ENCODE data around the gene MORN5. TPM values are rescaled to one million over a fixed set of nuclear protein-coding genes. Genes with fewer than 3 reads are reported as not detected.

MORN5 gene
- total RNA-seq, 1 donor from 2014 or later = not detected

DNA sequence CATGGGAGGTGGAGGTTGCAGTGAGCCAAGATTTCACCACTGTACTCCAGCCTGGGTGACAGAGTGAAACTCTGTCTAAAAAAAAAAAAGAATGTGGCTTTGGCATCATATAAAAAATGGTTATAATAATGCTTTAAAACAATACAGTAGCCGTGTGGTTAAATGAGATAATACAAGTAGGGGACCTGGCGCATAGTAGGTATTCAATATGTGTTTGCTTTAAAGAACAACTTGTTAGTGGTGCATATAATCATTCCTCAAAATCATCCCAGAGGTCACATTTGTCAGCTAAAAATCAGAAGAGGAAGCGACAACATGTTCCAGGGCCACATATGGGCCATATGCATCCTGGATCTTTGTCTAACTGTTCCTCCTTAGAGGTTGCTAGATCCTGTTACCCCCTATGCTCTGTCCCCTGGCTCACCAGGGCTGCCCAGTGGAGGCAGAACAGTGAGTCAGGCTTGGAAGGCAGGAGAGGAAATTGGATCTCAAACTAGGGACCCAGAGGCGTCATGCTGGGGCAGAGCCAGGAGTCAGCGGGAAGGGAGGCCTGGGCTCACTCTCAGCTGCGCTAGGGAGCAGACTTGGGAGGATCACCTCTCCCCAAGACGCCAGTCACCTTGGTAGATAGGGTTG lies 41.4 kb downstream of the MORN5 start:
- Mint-ChIP-seq H3K4me1 (no peaks in the 10 kb centered on the region), H3K4me3 (no peak overlapping the region), H3K9me3 (no peaks in the 10 kb centered on the region), H3K27me3 (ENCODE audit: low read depth) (peaks cover 40% of the 10 kb centered on the region), H3K36me3 (no peaks in the 10 kb centered on the region), H3K27ac (no peak overlapping the region)
- TF ChIP-seq, protein P1, sequence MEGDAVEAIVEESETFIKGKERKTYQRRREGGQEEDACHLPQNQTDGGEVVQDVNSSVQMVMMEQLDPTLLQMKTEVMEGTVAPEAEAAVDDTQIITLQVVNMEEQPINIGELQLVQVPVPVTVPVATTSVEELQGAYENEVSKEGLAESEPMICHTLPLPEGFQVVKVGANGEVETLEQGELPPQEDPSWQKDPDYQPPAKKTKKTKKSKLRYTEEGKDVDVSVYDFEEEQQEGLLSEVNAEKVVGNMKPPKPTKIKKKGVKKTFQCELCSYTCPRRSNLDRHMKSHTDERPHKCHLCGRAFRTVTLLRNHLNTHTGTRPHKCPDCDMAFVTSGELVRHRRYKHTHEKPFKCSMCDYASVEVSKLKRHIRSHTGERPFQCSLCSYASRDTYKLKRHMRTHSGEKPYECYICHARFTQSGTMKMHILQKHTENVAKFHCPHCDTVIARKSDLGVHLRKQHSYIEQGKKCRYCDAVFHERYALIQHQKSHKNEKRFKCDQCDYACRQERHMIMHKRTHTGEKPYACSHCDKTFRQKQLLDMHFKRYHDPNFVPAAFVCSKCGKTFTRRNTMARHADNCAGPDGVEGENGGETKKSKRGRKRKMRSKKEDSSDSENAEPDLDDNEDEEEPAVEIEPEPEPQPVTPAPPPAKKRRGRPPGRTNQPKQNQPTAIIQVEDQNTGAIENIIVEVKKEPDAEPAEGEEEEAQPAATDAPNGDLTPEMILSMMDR (IDR thresholded peaks at IDR 0.05; ENCODE audit: unreplicated experiment) = no peak
- no peak for DNase-seq (ENCODE audit: low spot score in 2 of 2, unreplicated experiment in 2 of 2)

DNA sequence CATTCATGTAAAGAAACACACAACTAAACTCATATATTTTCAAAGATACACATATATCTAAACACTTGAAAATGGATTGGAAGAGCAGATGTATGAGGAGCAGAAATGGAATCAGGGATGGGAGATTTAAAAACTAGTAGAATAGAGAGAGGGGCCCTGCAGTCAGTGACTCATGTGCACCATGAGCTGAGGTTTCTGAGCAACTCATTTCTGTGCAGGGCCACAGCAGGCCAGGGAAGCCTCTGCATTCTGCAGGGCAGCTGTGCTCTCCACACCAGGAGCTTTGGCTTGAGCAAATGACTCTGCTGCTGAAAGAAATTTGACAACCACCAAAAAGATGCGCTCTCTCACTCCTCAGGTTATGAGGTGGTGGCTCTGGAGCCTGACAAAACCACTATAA lies 41.9 kb downstream of the MORN5 start:
- Mint-ChIP-seq H3K9me3 (no peaks in the 10 kb centered on the region), H3K27me3 (ENCODE audit: low read depth) (peaks cover 45% of the 10 kb centered on the region), H3K4me3 (no peak overlapping the region), H3K36me3 (no peaks in the 10 kb centered on the region), H3K4me1 (no peaks in the 10 kb centered on the region), H3K27ac (no peak overlapping the region)
- DNase-seq (ENCODE audit: low spot score in 2 of 2, unreplicated experiment in 2 of 2) = no peak
- TF ChIP-seq, protein P1 (IDR thresholded peaks at IDR 0.05; ENCODE audit: unreplicated experiment) = no peak

DNA sequence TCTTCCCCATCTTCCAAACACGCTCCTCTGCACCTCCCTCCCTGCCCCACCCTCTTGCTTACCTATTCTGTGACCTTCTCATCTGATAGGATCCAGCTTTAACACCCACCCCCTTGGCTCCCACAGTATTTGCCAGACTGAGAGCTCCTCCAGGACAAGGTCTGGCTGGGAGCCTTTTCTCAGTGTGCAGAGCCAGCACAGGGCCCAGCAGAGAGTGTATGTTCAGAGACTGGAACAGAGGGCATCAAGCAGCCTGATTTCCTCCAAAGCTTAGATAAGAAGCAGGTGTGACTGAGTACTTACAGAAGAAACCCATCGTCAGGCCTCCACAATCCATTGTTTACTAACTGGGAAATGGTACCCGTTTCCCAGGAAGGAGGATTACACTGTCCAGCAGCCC lies 42.4 kb downstream of the MORN5 start:
- TF ChIP-seq, protein P1 (IDR thresholded peaks at IDR 0.05; ENCODE audit: unreplicated experiment) = no peak
- H3K9me3 Mint-ChIP-seq = no peaks in the 10 kb centered on the region
- no peak for DNase-seq (ENCODE audit: low spot score in 2 of 2, unreplicated experiment in 2 of 2)
- peaks cover 45% of the 10 kb centered on the region for H3K27me3 Mint-ChIP-seq (ENCODE audit: low read depth)
- no peaks in the 10 kb centered on the region for H3K36me3 Mint-ChIP-seq
- H3K4me3 Mint-ChIP-seq = no peak overlapping the region
- no peak overlapping the region for H3K27ac Mint-ChIP-seq
- H3K4me1 Mint-ChIP-seq = no peaks in the 10 kb centered on the region

DNA sequence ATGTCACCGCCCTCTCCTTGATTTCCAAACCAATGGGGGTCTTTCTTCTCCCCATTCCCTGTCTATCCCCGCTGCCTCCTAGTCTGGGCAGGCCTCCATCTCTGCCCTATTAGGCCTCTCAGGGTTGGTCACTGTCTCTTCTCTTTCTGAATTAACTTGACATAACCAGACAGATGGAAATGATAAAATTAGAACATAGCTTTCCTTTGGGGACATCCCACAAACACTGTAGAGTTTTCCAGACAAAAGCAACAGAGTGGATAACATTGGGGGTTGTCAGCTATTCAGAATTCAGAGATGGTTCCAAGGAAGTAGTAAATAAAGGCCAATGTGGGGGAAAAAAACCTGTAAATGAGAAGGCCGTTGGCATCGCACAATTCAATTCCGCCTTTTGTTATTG lies 44.3 kb downstream of the MORN5 start:
- TF ChIP-seq, protein P1 (IDR thresholded peaks at IDR 0.05; ENCODE audit: unreplicated experiment) = no peak
- no peak for DNase-seq (ENCODE audit: low spot score in 2 of 2, unreplicated experiment in 2 of 2)
- Mint-ChIP-seq H3K4me1 (no peaks in the 10 kb centered on the region), H3K4me3 (no peak overlapping the region), H3K27me3 (ENCODE audit: low read depth) (peaks cover 49% of the 10 kb centered on the region), H3K36me3 (no peaks in the 10 kb centered on the region), H3K9me3 (no peaks in the 10 kb centered on the region), H3K27ac (no peak overlapping the region)

DNA sequence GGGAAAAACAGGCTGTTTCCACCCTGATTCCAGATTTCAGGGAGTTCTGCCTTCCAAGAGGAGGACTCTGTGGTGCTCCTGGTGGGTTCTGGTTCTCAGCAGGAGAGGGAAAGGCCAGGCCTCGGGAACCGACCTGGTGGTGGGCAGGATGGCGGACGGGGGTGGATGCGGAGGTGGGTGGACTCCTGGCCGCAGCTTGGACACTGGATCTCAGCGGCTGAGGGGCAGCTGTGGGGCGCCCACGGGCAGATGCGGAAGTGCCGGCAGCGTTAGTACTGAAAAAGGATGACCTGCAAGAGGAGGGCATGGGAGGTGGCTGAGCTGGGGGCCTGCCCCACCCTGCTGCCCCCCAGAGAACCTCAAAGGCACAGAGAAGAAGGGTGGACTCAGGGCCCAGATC lies 44.8 kb downstream of the MORN5 start:
- H3K27me3 Mint-ChIP-seq (ENCODE audit: low read depth) = peaks cover 53% of the 10 kb centered on the region
- no peak for DNase-seq (ENCODE audit: low spot score in 2 of 2, unreplicated experiment in 2 of 2)
- H3K27ac Mint-ChIP-seq = no peak overlapping the region
- H3K4me3 Mint-ChIP-seq = no peak overlapping the region
- H3K9me3 Mint-ChIP-seq = no peaks in the 10 kb centered on the region
- TF ChIP-seq, protein P1 (IDR thresholded peaks at IDR 0.05; ENCODE audit: unreplicated experiment) = no peak
- no peaks in the 10 kb centered on the region for H3K4me1 Mint-ChIP-seq
- H3K36me3 Mint-ChIP-seq = no peaks in the 10 kb centered on the region

DNA sequence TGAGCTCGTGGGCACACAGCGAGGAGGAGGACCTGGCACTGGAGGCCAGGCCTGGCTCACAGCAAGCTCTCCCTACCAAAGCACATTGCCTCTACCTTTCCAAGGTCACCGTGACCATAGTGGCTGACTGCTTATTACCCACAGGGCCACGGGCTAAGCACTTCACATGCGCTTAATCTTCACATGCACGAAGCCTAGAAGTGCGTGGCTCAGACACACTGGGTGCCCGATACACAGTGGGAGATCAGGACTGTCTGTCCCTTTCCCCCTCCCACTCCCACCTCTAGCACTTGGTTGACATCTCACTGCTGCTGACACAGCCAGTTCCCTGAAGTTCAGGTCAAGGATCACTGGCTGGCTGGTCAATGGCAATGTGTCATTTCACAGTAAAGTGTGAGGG lies 45.5 kb downstream of the MORN5 start:
- no peak for DNase-seq (ENCODE audit: low spot score in 2 of 2, unreplicated experiment in 2 of 2)
- H3K27ac Mint-ChIP-seq = no peak overlapping the region
- H3K4me1 Mint-ChIP-seq = no peaks in the 10 kb centered on the region
- TF ChIP-seq, protein P1 (IDR thresholded peaks at IDR 0.05; ENCODE audit: unreplicated experiment) = no peak
- peaks cover 60% of the 10 kb centered on the region for H3K27me3 Mint-ChIP-seq (ENCODE audit: low read depth)
- H3K4me3 Mint-ChIP-seq = no peak overlapping the region
- no peaks in the 10 kb centered on the region for H3K9me3 Mint-ChIP-seq
- H3K36me3 Mint-ChIP-seq = no peaks in the 10 kb centered on the region

Data from mesothelial cell of epicardium (in vitro differentiated cells).